NK-92 (cell line): ENCODE results near the gene CCDC183.
"Not testable (repeated sequence)": the region's sequence is repeated elsewhere in the genome, so short reads cannot be mapped to it uniquely, and the experiment has no call there.

ENCODE experiments used
- DNase-seq: peaks from one replicate; lab custom pipeline; 2025; ENCODE audit not compliant: unreplicated experiment; lab: John Stamatoyannopoulos, UW

Gene CCDC183

DNA sequence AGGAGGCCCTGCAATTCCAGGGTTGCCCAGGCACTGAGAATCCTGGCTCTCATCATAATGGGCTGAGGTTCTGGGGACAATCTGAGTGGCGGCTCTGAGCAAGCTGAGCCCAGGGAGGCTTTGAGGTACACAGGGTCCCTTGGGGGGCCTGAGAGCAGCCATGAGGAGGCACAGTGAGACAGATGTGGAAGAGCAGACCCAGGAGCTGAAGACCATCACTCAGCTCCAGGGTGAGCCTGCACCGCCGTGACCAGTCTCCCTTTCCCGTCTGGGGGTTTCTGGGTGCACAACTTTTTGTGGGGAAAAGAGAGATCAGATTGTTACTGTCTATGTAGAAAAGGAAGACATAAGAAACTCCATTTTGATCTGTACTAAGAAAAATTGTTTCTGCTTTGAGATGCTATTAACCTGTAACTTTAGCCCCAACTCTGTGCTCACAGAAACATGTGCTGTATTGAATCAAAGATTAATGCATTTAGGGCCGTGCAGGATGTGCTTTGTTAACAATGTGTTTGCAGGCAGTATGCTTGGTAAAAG lies at the start of gene CCDC183:
CCDC183 (plus strand) TSS at position 101 of the 537 bp plus-strand sequence; CDS start at position 161, 60 bp downstream.
- no peak for DNase-seq

DNA sequence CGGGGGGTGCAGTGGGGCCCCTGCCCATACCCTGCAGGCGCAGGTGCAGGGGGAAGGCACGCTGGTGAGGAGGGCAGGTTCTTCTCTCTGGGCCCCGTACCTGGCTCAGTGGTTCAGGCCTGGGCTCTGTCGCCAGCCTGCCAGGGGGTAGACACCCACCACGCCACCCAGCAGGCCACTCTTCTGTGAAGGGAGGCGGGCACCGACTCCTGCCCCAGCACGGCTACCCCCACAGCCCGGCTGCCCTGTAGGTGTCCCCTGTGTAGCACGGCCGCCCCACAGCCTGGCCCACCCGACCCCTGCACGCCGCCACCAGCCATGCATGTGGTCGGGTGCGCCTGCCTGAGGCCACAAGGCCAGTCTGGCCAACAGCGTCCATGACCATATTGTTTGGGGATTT lies 49.5 kb upstream of the CCDC183 start:
- no peak for DNase-seq

DNA sequence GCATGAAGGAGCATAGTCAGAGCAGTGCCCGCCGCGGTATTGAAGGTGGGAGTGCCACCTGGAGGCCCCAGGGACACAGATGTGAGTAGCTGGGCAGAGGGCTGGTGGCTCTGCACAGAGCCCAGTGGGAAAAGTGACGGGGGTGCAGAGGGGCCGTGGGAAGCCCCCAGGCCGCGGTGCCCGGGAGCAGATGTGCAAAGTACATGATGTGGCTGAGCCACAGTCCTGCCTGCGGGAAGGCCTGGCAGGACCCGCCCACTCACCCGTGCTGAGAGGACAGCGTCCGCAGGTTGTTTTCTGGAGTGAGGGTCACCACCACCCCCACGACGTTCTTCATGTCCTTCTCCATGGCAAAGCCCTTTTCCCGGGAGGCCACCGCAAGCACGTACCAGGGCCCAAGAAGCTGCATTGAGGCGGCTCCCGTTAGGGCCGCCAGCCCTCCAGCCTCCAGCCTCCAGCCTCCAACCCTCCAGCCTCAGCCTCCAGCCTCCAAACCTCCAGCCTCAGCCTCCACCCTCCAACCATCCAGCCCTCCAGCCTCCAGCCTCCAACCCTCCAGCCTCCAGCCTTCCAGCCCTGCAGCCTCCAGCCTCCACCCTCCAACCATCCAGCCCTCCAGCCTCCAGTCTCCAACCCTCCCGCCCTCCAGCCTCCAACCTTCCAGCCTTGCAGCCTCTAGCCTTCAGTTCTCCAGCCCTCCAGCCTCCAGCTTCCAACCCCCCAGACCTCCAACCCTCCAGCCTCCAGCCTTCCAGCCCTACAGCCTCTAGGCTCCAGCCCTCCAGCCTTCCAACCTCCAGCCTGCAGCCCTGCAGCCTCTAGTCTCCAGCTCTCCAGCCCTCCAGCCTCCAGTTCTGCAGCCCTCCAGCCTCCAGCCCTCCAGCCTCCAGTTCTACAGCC lies 48.7 kb upstream of the CCDC183 start:
- no peak for DNase-seq

DNA sequence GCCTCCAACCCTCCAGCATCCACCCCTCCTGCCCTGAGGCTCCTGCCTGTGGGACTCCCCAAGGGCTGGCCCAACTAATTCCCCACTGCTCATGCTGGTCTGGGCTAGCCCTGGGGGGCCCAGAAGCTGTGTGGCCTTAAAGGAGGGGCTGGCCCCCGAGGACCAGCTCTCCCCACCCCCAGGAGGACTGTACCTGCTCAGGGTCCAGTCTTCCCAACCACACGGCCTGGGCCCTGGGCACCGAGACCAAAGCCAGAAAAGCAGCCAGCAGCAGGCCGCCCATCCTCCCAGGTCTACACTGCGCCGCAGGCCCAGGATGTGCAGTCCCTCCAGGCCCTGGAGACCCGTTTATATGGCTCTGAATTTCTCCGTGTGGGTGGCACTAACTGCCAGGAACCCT lies 47.9 kb upstream of the CCDC183 start, which contains the start of gene LCN6:
LCN6 (minus strand) TSS at position 325 of the 400 bp plus-strand sequence; CDS start at position 283, 42 bp downstream.
- no peak for DNase-seq

DNA sequence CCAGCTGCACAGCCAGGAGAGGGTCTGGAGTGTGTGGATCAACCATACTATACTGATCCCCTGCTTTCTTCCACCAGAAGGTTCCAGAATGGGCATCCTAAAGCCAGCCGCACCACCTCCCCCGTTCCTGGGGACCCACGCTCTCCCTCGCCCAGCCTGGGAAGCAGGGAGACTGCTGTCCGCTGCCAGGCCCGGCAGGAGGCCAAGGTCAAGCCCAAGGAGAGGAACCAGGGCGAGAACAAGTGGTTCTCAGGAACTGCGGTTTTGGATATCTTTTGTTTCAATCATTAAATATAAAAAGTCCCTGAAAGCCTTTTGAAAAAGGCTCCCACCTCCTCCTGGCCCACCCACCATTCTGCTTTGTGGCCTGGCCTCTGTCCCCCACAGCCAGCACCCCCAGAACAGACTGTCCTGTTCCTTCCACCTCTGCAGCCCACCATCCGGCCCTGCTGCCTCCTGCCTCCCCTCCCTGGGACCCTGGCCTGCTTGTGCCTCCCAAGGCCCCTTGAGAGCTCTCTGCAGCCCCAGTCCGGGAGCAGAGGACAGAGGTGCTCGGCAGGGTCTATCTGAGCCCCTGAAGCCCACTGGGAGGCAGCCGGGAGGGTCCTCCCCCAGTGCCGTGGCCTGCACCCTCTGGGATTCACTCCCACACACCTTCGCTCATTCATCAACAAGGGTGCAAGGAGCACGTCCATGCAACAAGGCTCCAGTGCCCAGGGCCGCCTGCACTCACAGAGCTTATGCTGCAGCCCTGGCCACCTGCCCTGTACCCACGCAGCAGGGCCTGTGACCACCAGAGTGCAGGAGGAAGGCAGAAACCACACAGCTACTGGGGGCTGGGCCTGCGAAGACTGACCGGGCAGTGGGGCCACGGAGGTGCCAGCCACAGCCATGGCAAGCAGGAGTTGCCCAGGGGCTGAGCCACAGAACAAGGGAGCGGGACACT lies 47.2 kb upstream of the CCDC183 start:
- DNase-seq: no peak

DNA sequence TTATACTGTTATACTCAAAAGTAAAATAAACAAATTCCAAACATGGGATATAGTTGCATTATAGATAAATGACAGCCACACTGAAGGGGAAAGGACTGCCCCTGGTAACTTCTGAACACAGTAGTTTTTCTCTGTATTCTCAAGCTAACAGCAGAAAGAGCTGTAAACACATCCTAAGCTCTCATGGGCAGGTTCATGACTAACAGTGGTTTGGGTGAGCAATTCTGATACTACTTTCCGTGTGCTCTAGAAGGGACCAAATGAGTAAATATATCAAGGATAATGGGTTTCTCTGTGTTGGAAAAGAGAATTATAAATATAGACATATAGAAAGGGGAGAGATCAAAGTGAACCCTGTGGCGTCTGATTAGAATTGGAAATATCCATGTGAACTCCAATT lies 45.6 kb upstream of the CCDC183 start:
- DNase-seq: no peak

DNA sequence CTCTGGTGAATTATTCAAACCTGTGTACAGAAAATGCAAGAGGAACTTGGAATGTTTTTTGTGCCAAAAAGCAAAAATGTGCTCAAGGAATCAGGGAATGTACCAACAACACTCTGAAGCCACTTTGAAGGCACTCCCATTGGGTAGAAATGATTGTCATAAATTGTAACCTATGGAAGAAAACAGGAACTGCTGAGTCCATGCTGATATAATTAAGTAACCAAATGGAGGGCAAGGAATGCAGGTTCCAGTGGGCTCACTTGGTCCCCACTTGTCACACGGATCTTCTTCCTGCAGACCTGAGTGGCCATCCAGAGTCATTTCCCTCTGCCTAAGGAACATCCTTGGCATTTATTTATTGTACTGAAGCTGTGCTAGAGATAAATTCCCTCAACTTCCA lies 44.9 kb upstream of the CCDC183 start:
- no peak for DNase-seq

DNA sequence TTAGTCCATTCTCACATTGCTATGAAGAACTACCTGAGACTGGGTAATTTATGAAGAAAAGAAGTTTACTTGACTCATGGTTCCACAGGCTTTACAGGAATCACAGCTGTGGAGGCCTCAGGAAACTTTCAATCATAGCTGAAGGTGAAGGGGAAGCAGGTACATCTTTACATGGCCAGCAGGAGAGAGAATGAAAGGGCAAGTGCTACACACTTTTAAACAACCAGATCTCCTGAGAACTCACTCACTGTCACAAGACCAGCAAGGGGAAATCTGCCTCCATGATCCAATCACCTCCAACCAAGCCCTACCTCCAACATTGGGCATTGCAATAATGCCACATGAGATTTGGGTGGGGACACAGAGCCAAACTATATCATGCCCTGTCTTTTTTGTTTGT lies 44.3 kb upstream of the CCDC183 start:
- no peak for DNase-seq

DNA sequence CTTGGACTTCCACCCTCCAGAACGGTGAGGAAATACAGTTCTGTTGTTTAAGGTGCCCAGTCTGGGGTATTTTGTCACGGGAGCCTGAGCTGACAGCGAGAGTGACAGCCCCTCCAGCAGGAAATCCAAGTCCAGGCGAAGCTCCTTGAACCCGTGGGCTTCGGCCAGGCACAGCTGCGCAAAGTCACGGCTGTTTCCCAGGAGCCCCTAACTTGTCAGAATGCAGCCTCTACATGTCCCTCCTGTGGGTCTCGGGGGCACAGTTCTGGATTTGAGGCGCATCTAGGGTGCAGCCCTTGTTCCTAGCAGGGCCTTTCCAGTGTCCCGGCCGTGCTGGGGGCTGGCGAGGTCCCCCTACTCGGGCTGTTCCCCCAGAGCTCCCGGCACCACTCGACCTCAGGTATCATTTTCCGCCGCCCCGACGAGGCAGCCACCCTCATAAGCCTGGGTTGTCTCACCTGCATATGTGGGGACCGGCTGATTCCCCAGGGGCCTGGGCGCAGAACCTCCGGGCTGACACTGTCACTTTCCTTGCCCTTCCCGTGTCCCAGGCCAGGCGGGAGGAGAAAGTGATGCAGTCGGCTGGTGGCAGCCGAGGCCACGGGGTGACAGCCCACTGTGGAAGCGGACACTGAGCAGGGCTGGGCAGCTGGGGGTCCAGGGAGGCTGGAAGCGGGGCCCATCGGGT lies 42.6 kb upstream of the CCDC183 start:
- no peak for DNase-seq

DNA sequence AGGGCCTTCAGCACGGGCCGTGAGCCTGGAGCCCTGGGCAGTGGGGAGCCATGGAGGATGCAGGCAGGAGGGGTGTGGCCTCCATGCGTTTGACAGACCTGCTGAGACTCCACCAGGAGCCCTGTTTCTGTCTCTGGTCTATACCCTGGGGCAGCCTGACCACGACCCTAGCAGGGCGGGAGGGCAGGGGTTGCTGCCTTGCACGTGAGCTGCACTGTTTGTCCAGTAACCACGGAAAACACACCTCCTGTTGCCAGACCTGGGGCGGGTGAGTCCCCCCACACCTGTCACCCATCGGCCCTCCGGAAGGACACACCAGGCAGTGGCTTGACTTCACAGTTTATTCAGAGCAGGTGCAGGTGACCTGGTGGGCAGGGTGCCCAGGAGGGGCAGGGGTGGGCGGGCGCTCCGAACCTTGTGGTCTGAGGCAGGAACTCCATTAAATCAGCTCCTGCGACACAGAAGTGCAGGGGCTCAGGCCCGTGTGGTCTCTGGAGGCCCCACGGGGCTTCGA lies 42.0 kb upstream of the CCDC183 start:
- no peak for DNase-seq

DNA sequence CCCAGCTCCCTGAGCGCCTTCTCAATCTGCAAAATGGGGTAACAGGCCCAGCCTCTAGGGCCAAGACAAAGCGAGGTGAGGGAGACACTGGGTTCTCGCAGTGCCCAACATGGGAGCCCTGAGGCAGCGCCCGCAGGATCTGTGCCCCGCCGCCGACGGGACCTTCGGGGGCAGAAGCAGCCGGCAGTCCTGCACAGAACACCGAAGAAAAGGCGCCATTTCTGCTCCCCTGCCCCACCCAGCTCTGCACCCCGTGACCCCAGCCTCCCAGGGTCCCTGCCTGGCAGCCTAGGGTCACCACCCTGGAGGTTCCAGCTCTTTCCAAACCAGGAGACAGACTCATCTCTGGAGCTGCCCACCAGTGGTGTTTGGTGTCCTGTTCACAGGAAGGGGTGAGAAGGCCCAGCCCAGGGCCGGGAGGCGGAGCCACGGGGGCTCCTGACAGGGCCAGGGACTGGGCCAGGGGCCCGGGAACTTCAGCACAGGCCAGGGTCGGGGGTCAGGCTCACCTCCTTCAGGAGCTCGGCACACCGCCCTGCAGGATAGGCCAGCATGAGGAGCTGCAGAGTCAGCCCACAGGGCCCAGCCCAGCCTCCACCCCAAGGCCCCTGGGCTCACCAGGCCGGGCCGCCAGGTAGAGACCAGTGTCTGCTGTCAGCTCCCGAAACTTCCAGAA lies 41.4 kb upstream of the CCDC183 start:
- DNase-seq: no peak

DNA sequence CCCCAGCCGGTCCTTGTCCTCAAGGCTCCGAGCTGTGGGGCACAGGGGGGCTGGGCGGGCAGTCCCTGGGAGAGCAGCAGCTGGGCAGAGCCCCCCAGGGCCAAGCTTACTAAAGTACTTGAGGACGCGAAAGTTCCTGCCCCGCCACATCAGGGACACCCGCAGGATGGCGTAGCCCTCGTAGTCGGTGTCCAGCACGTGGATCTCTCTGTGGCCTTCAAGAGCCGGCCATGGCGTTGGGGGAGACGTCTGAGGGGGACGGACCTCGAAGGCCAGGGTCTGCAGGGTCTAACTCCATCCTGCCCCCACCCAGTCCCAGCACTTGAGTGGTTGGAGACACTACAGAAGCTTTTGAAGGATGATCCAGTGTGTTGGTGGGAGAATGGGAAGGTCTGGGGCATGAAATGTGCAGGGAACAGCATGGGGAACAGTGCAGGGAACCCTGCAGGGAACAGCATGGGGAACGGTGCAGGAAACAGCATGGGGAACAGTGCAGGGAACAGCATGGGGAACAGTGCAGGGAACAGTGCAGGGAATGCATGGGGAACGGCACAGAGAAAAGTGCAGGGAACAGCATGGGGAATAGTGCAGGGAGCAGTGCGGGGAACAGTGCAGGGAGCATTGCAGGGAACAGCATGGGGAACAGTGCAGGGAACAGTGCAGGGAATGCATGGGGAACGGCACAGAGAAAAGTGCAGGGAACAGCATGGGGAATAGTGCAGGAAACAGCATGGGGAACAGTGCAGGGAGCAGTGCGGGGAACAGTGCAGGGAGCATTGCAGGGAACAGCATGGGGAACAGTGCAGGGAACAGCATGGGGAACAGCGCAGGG lies 40.6 kb upstream of the CCDC183 start:
- DNase-seq: not testable (repeated sequence)

DNA sequence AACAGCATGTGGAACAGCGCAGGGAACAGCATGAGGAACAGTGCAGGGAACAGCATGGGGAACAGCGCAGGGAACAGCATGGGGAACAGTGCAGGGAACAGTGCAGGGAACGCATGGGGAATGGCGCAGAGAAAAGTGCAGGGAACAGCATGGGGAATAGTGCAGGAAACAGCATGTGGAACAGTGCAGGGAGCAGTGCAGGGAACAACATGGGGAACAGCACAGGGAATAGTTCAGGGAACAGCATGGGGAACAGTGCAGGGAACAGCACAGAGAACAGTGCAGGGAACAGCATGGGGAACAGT lies 40.1 kb upstream of the CCDC183 start:
- DNase-seq: no peak

DNA sequence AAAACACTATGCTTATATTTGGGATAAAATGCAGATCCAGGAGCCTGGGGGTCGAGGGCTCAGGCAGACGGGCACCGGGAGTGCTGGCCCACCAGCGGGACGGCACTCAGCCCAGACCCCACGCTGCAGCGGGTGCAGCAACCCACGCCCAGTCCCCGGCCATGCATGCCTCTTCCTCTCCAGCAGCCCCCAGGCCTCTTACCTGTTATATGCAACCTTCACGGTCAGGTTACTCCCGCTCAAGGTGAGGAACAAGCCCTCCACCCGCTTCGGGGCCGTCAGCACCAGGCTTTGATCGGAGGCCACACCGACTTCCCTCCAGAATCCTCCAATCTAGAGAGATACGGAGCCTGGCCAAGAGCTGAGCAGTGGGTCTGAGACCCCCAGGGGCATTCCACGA lies 39.3 kb upstream of the CCDC183 start:
- DNase-seq: no peak

DNA sequence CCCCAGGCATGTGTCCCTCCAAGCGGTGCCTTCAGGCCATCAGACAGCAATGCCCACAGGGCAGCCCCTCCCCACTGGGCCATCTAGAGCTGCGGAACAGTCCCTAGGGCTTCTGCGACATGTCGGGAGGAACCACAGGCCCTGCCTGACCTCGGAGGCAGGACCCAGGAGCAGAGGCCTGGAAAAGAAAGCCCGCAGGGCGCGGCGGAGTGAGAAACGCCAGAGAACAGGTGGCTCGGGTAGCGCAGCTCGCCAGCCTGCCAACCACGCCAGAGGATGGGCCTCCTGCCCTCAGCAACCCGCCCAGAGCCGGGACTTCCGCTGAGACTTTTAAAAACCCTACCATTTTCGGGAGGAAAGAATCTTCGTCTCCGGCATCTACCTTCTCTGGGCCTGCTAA lies 38.8 kb upstream of the CCDC183 start:
- DNase-seq: no peak

DNA sequence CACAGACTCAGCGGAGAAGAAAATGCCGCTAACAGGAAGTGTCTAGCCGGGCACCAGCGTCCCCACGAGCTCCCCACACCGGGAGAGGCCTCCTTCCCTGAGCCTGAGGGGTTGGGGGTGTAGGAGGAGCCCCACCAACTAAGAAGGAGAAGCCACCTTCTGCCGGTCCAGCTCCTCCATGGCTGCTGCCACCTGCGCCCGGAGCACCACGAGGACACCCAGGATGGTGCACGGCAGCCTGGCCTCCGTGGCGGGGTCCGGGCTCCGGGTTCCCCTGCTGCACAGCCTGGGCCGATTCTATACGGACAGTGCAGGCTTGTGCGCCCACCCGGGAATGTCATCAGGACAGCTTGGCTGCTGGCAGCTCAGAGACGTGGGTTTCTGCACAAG lies 38.4 kb upstream of the CCDC183 start:
- no peak for DNase-seq

DNA sequence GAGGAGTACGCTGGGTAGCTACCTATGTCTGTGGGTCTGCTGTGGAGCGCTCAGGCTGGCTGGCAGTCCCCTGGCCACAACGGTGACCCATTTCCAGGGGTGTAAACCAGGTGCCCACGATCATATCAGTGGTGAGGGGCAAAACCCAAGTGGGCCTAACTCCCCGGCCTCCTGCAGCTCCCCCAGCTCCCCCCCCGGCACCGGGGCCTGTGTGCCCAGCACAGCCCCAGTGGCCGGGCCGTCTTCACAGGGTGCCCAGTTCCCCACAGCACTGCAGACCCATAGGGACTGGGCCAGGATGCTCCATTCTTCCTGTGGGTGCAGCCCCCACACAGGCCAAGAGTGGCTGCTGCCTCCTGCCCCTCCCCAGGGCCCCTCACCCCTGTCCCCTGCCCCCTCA lies 37.1 kb upstream of the CCDC183 start:
- no peak for DNase-seq

DNA sequence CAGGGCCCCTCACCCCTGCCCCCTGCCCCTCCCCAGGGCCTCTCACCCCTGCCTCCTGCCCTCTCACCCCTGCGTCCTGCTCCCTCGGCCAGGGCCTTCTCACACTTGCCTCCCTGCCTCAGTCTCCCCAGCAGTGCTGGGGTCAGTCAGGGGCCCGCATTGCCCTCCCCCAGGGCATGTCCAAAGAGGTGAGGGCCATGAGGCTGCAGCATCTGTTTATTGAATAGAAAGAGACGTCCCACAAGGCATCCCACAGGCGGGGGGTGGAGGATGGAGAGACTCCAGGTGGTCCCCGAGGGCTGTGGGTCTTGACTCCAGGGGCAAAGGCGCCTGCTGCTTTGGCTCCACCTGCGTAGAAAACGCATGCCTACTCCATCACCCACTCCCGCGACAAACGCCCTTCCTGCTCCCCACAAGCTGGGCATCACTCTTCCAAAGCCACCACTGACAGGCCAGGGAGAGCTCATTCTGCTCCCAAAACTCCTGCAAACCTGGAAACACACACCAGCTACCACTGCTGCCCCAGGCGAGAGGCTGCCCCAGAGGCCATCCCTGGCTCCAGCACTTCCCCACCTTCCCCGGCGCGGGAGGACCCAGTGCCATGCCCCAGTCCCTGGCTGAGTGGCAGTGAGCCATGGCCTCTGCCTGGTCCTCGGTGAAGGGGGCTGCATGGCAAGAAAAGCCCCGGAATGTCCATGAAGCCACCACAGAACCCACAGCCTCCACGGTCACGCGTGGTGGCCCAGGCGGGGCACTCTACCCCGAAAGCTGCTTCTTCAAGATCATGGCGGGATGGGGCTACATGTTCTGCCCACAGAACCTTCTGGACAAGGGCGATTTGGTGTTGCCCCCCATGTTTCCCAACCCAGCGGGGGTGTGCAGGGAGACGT lies 36.5 kb upstream of the CCDC183 start:
- no peak for DNase-seq
